IPS-18a (cell line): ENCODE data around the gene CASK.
"Not testable (repeated sequence)": the region's sequence is repeated elsewhere in the genome, so short reads cannot be mapped to it uniquely, and the experiment has no call there.

Experiments used
- H3K27ac ChIP-seq: one replicate; pipeline ENCODE4 v1.5.1; 2013; ENCODE audit warnings: low read length
- H3K27me3 ChIP-seq: one replicate; pipeline ENCODE4 v1.6.1; 2013; ENCODE audit warnings: mild to moderate bottlenecking, low read length; ENCODE audit not compliant: control insufficient read depth, insufficient read depth
- H3K36me3 ChIP-seq: one replicate; pipeline ENCODE4 v1.6.1; 2013; ENCODE audit warnings: low read depth, low read length; ENCODE audit not compliant: control insufficient read depth
- H3K4me1 ChIP-seq: one replicate; pipeline ENCODE4 v1.6.1; 2013; ENCODE audit warnings: low read depth, low read length; ENCODE audit not compliant: control insufficient read depth
- H3K4me3 ChIP-seq: one replicate; pipeline ENCODE4 v1.5.1; 2013; ENCODE audit warnings: low read length
- H3K9ac ChIP-seq: one replicate; pipeline ENCODE4 v1.6.1; 2013; ENCODE audit warnings: mild to moderate bottlenecking, low read length, moderate library complexity
- H3K9me3 ChIP-seq: one replicate; pipeline ENCODE4 v1.6.1; 2013; ENCODE audit warnings: low read depth, low read length; ENCODE audit not compliant: control insufficient read depth

Gene CASK

GRCh38 chrX:41661366-41662095, 261.8 kb downstream of the CASK start:
- Histone ChIP-seq H3K27me3 (no peaks in the 10 kb centered on the region), H3K4me3 (no peak overlapping the region), H3K4me1 (no peaks in the 10 kb centered on the region), H3K9me3 (peaks cover 24% of the 10 kb centered on the region), H3K36me3 (peaks cover 28% of the 10 kb centered on the region), H3K9ac (no peak overlapping the region), H3K27ac (no peak overlapping the region)

GRCh38 chrX:41655631-41656030, 267.7 kb downstream of the CASK start:
- Histone ChIP-seq H3K27ac (no peak overlapping the region), H3K4me1 (peaks cover 7% of the 10 kb centered on the region), H3K9me3 (peaks cover 18% of the 10 kb centered on the region), H3K27me3 (no peaks in the 10 kb centered on the region), H3K9ac (no peak overlapping the region), H3K4me3 (no peak overlapping the region), H3K36me3 (peaks cover 17% of the 10 kb centered on the region)

DNA sequence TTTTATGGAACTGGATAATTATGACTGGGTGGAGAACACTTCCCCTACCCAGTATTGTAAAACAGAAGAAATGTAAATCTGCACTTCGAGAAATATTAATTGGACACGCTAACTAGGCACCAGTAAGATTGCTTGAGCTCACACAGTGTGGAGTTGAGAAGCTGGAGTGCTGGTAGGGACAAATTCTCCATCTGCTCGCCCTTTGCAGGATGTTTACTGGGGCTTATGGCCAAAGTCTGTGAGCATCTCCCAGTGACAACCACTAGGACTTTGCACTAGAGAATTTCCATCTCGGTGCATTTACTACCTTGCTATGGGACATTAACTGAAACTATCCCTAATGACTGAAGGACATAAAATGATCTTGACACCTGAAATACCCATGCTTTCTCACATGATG, 268.3 kb downstream of the CASK start:
- no peak overlapping the region for H3K4me3 ChIP-seq
- H3K4me1 ChIP-seq: peaks cover 9% of the 10 kb centered on the region
- no peaks in the 10 kb centered on the region for H3K27me3 ChIP-seq
- H3K9ac ChIP-seq: no peak overlapping the region
- peaks cover 12% of the 10 kb centered on the region for H3K36me3 ChIP-seq
- H3K27ac ChIP-seq: no peak overlapping the region
- H3K9me3 ChIP-seq: peaks cover 21% of the 10 kb centered on the region

DNA sequence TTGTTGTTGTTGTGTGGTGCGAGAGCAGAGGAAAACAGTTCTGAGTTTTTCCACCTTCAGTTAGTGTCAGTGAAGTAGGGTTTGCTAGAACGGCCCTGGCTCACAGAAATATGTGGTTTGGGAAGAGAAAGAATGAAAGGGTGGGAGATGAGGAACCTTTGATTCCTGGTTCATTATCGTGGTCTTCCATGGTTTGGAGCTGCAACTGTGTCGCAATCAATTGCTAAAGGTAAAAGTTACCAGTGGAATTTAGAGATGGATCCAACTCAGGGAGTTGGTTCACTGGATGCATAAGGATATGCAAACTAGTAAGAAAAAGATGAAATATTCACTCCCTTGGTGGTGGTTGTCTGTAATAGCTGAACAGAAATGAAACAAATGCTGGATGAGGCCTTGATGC, 270.2 kb downstream of the CASK start:
- Histone ChIP-seq H3K27ac (no peak overlapping the region), H3K4me1 (peaks cover 9% of the 10 kb centered on the region), H3K36me3 (no peaks in the 10 kb centered on the region), H3K9me3 (peaks cover 16% of the 10 kb centered on the region), H3K9ac (no peak overlapping the region), H3K27me3 (no peaks in the 10 kb centered on the region), H3K4me3 (no peak overlapping the region)

- not testable (repeated sequence) for H3K9ac ChIP-seq, H3K36me3 ChIP-seq, H3K4me3 ChIP-seq, H3K27me3 ChIP-seq, H3K27ac ChIP-seq, H3K4me1 ChIP-seq
- H3K9me3 ChIP-seq: peaks cover 14% of the 10 kb centered on the region
These were observed 277.2 kb downstream of the CASK start for GRCh38 chrX:41646201-41646600.

GRCh38 chrX:41634284-41634683, 289.1 kb downstream of the CASK start:
- no peak overlapping the region for H3K27ac ChIP-seq
- peaks cover 4% of the 10 kb centered on the region for H3K4me1 ChIP-seq
- H3K36me3 ChIP-seq: no peaks in the 10 kb centered on the region
- peaks cover 6% of the 10 kb centered on the region for H3K9me3 ChIP-seq
- no peak overlapping the region for H3K9ac ChIP-seq
- no peak overlapping the region for H3K4me3 ChIP-seq
- no peaks in the 10 kb centered on the region for H3K27me3 ChIP-seq

DNA sequence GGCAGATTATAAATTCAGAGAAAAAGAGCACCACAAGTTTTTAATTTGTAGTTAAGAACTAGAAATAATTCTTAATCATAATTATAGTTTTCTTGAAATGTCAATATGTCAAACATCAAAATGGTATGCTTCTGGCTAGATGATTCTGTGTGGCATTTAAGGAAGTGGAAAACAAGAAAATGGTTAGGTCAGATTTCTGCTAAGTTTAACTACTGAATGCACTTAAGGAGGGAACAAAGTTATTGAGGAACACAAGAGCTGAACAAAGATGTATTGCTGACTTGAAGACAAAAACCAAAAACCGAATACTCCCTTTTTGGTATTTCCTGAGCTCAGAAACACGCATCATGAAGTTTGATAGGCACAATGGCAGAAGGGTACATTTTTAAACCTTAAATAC, 293.3 kb downstream of the CASK start:
- Histone ChIP-seq H3K4me3 (no peak overlapping the region), H3K27me3 (no peaks in the 10 kb centered on the region), H3K27ac (no peak overlapping the region), H3K36me3 (no peaks in the 10 kb centered on the region), H3K4me1 (no peaks in the 10 kb centered on the region), H3K9me3 (peaks cover 6% of the 10 kb centered on the region), H3K9ac (no peak overlapping the region)

DNA sequence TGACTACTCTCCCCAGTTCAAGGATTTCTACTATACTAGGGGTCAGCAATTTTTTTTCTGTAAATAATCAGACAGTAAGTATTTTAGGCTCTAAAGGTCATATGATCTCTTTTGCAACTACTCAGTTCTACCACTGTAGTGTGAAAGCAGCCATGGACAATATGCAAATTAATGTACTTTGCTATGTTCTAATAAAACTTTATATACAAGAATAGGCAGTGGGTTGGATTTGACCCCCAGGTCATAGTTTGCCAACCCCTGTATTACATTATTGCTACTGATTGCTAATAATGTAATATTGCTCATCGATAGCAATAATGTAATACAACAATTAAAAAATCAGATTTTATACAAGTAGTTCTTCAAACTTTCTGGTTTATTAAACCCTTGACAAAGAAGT, 293.8 kb downstream of the CASK start:
- H3K4me3 ChIP-seq: no peak overlapping the region
- H3K27me3 ChIP-seq: no peaks in the 10 kb centered on the region
- no peaks in the 10 kb centered on the region for H3K36me3 ChIP-seq
- peaks cover 6% of the 10 kb centered on the region for H3K9me3 ChIP-seq
- no peak overlapping the region for H3K9ac ChIP-seq
- no peak overlapping the region for H3K27ac ChIP-seq
- no peaks in the 10 kb centered on the region for H3K4me1 ChIP-seq

- H3K27me3 ChIP-seq: no peaks in the 10 kb centered on the region
- no peak overlapping the region for H3K9ac ChIP-seq
- H3K4me1 ChIP-seq: peaks cover 4% of the 10 kb centered on the region
- H3K27ac ChIP-seq: no peak overlapping the region
- peaks cover 3% of the 10 kb centered on the region for H3K9me3 ChIP-seq
- no peak overlapping the region for H3K4me3 ChIP-seq
- no peaks in the 10 kb centered on the region for H3K36me3 ChIP-seq
These were observed 302.1 kb downstream of the CASK start for GRCh38 chrX:41621222-41621723.

DNA sequence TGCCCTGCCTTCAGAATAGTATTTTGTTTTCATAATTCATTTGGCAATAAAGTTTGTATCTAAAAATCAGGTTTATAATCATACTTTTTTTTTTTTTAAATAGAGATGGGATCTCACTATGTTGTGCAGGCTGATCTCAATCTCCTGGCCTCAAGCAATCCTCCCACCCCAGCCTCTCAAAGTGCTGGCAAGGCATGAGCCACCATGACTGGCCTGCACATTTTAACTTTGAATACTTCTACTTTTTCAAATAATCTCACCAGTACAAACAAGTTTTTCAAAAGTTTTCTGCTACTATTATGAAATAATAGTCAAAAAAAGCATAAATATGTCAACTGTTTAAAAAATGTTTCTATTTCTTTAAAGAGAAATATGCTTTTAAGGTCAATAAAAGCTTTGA, 304.1 kb downstream of the CASK start:
- no peaks in the 10 kb centered on the region for H3K27me3 ChIP-seq
- H3K4me1 ChIP-seq: peaks cover 4% of the 10 kb centered on the region
- no peaks in the 10 kb centered on the region for H3K36me3 ChIP-seq
- peaks cover 3% of the 10 kb centered on the region for H3K9me3 ChIP-seq
- no peak overlapping the region for H3K4me3 ChIP-seq
- no peak overlapping the region for H3K27ac ChIP-seq
- H3K9ac ChIP-seq: no peak overlapping the region

- Histone ChIP-seq H3K9ac (no peak overlapping the region), H3K4me3 (no peak overlapping the region), H3K9me3 (peaks cover 5% of the 10 kb centered on the region), H3K27ac (no peak overlapping the region), H3K36me3 (no peaks in the 10 kb centered on the region), H3K4me1 (peaks cover 4% of the 10 kb centered on the region), H3K27me3 (no peaks in the 10 kb centered on the region)
These were observed 306.4 kb downstream of the CASK start for GRCh38 chrX:41616935-41617334.

- H3K4me3 ChIP-seq: no peak overlapping the region
- no peak overlapping the region for H3K27ac ChIP-seq
- H3K9me3 ChIP-seq: peaks cover 5% of the 10 kb centered on the region
- H3K9ac ChIP-seq: no peak overlapping the region
- H3K27me3 ChIP-seq: no peaks in the 10 kb centered on the region
- no peaks in the 10 kb centered on the region for H3K36me3 ChIP-seq
- peaks cover 4% of the 10 kb centered on the region for H3K4me1 ChIP-seq
These were observed 307.1 kb downstream of the CASK start for GRCh38 chrX:41616255-41616654.
